CD4-positive, alpha-beta T cell treated with Interleukin-4 for 4 hours (primary cell): ENCODE measurements around the gene P2RY14.

ENCODE experiments used
- DNase-seq: peaks from one replicate; pipeline ENCODE4 v3.0.0-alpha.2; 2020

Gene P2RY14

GRCh38 chr3:151175952-151176351, 102.4 kb downstream of the P2RY14 start:
- no peak for DNase-seq

- DNase-seq: no peak
Measured at GRCh38 chr3:151174351-151174750, 104.0 kb downstream of the P2RY14 start.

GRCh38 chr3:151171145-151171757, 107.1 kb downstream of the P2RY14 start:
- DNase-seq: peak; percentile 55

GRCh38 chr3:151169948-151170679, 108.2 kb downstream of the P2RY14 start:
- peak; percentile 31 for DNase-seq

- no peak for DNase-seq
Measured at GRCh38 chr3:151169262-151169947, 108.9 kb downstream of the P2RY14 start.

GRCh38 chr3:151168269-151169094, 109.9 kb downstream of the P2RY14 start:
- peak; percentile 79 for DNase-seq

- no peak for DNase-seq
Measured at GRCh38 chr3:151166161-151166560, 112.2 kb downstream of the P2RY14 start.

GRCh38 chr3:151165226-151165625, 113.1 kb downstream of the P2RY14 start:
- DNase-seq: no peak
